CD4-positive, alpha-beta T cell (primary cell): Measurements from ENCODE around the gene LDLRAD4. TPM values are rescaled to one million over a fixed set of nuclear protein-coding genes. Genes with fewer than 3 reads are reported as not detected.
A peak's percentile ranks its signal among the peaks of the same experiment; 100 is the strongest.

Source experiments
- ATAC-seq: fragments of 200-7000 bp; cut with Tn5 transposase; one replicate; pipeline ENCODE4 v1.10.0; 2022; ENCODE audit warnings: mild to moderate bottlenecking; ENCODE audit not compliant: poor library complexity
- CTCF ChIA-PET: fragments of 350-600 bp; sonication (Branson Sonifier 250); formaldehyde crosslinking; loops from one replicate; lab custom pipeline; 2021; ENCODE audit warnings: antibody characterized with exemption, inconsistent platforms; lab: Charles Lee
- POLR2A ChIA-PET: fragments of 350-600 bp; sonication (Branson Sonifier 250); formaldehyde crosslinking; loops from one replicate; lab custom pipeline; 2021; ENCODE audit warnings: antibody characterized with exemption, inconsistent platforms; lab: Charles Lee
- DNase-seq, 14 experiments: peaks; one replicate each; pipeline ENCODE4 v3.0.0-alpha.2; 2013 to 2020; ENCODE audit warnings: mixed read lengths in 2 of 14
- H3K27ac ChIP-seq, 2 donors: one replicate each; pipeline versions ENCODE4 v1.5.1 to v1.7.0; 2013; ENCODE audit warnings: low read length in 2 of 2, low read depth in 1 of 2, mild to moderate bottlenecking in 1 of 2
- H3K27me3 ChIP-seq, 2 experiments: 1 replicate in 1 of 2; 2 replicates in 1 of 2; pipeline versions ENCODE4 v1.6.1 to v1.7.0; 2013; ENCODE audit warnings: low read length in 2 of 2, control low read depth in 1 of 2, mild to moderate bottlenecking in 1 of 2, moderate library complexity in 1 of 2; ENCODE audit not compliant: insufficient read depth in 2 of 2, control insufficient read depth in 1 of 2
- H3K36me3 ChIP-seq: one replicate; pipeline ENCODE4 v1.6.1; 2013; ENCODE audit warnings: low read length, control low read depth; ENCODE audit not compliant: insufficient read depth
- H3K4me1 ChIP-seq: one replicate; pipeline ENCODE4 v1.6.1; 2013; ENCODE audit warnings: low read length, control low read depth; ENCODE audit not compliant: insufficient read depth
- H3K4me3 ChIP-seq: one replicate; pipeline ENCODE4 v1.5.1; 2013; ENCODE audit warnings: mild to moderate bottlenecking, low read length, moderate library complexity
- H3K9me3 ChIP-seq, 2 experiments: 1 replicate in 1 of 2; 2 replicates in 1 of 2; pipeline versions ENCODE4 v1.6.1 to v1.7.0; 2013; ENCODE audit warnings: low read length in 2 of 2, mild to moderate bottlenecking in 2 of 2, control low read depth in 1 of 2, moderate library complexity in 1 of 2; ENCODE audit not compliant: control insufficient read depth in 1 of 2, insufficient read depth in 1 of 2
- H3K27ac Mint-ChIP-seq: one replicate; pipeline ENCODE4 v1.8.0; 2020; ENCODE audit warnings: mixed read lengths
- H3K27me3 Mint-ChIP-seq: one replicate; pipeline ENCODE4 v1.8.0; 2021; ENCODE audit warnings: mixed read lengths
- H3K36me3 Mint-ChIP-seq: one replicate; pipeline ENCODE4 v1.8.0; 2021; ENCODE audit warnings: low read depth, mixed read lengths
- H3K4me1 Mint-ChIP-seq: one replicate; pipeline ENCODE4 v1.8.0; 2021; ENCODE audit warnings: low read depth, mixed read lengths
- H3K4me3 Mint-ChIP-seq: one replicate; pipeline ENCODE4 v1.8.0; 2020; ENCODE audit warnings: mild to moderate bottlenecking, mixed read lengths
- H3K9me3 Mint-ChIP-seq: one replicate; pipeline ENCODE4 v1.8.0; 2020; ENCODE audit warnings: mixed read lengths
- CTCF ChIP-seq: fragments of 200-600 bp; IDR thresholded peaks from one replicate; pipeline ENCODE4 v1.8.0; 2022; ENCODE audit warnings: antibody characterized with exemption, mild to moderate bottlenecking
- intact Hi-C, 2 experiments: fragments of 100-400 bp; cut with DNase I in 1 of 2; cut with micrococcal nuclease in 1 of 2; formaldehyde crosslinking; loops; one replicate each; pipeline versions ENCODE4 v1.15.1 to v1.9.0; 2023 to 2025; cut with DNase I, micrococcal nuclease
- total RNA-seq, 174 experiments: library from RNA in 2 of 174; stranded (reverse) in 2 of 174; gene quantifications; one replicate each; pipeline ENCODE4 v1.2.3 and lab custom pipeline; 2021 to 2026

The LDLRAD4 gene
- total RNA-seq, 2 experiments from 2014 or later: 51.9 to 52.7 TPM

GRCh38 chr18:13520741-13521140, 302.2 kb downstream of the LDLRAD4 start:
- Histone ChIP-seq H3K9me3 (no peaks in the 10 kb centered on the region), H3K4me1 (peaks cover 5% of the 10 kb centered on the region), H3K27ac (no peak overlapping the region), H3K36me3 (peaks cover 25% of the 10 kb centered on the region), H3K4me3 (no peak overlapping the region), H3K27me3 (no peaks in the 10 kb centered on the region)
- intact Hi-C loops: no loop called here
- Mint-ChIP-seq H3K27ac (no peak overlapping the region), H3K27me3 (no peaks in the 10 kb centered on the region), H3K4me1 (peaks cover 46% of the 10 kb centered on the region), H3K4me3 (no peak overlapping the region), H3K36me3 (peaks cover 54% of the 10 kb centered on the region), H3K9me3 (no peaks in the 10 kb centered on the region)
- ATAC-seq: no peak
- ChIA-PET POLR2A (no interaction called here), CTCF (no interaction called here)
- no peak for DNase-seq
- no peak for TF ChIP-seq CTCF

GRCh38 chr18:13521418-13521817, 302.9 kb downstream of the LDLRAD4 start:
- Histone ChIP-seq H3K9me3 (no peaks in the 10 kb centered on the region), H3K4me1 (peaks cover 5% of the 10 kb centered on the region), H3K36me3 (peaks cover 23% of the 10 kb centered on the region), H3K27ac (no peak overlapping the region), H3K4me3 (no peak overlapping the region), H3K27me3 (no peaks in the 10 kb centered on the region)
- Mint-ChIP-seq H3K9me3 (no peaks in the 10 kb centered on the region), H3K4me1 (peaks cover 47% of the 10 kb centered on the region), H3K36me3 (peaks cover 48% of the 10 kb centered on the region), H3K4me3 (no peak overlapping the region), H3K27me3 (no peaks in the 10 kb centered on the region), H3K27ac (peak overlapping the region; percentile 0)
- DNase-seq (no peak), ATAC-seq (no peak)
- ChIA-PET CTCF (no interaction called here), POLR2A (interaction anchor here (0.6 kb wide), 1 partner anchor 143 kb away, joined by 3 read pairs; no protein-coding TSS in a partner anchor)
- TF ChIP-seq CTCF: no peak
- intact Hi-C loops: no loop called here

- POLR2A ChIA-PET: interaction anchor here (1.2 kb wide), 1 partner anchor 79 kb away, joined by 3 read pairs; no protein-coding TSS in a partner anchor
- H3K4me3 Mint-ChIP-seq: no peak overlapping the region
- no peak for ATAC-seq
Observed at GRCh38 chr18:13522256-13522655, 303.7 kb downstream of the LDLRAD4 start.

More at GRCh38 chr18:13522256-13522655, 303.7 kb downstream of the LDLRAD4 start:
- Mint-ChIP-seq H3K27ac (peak overlapping the region; percentile 0), H3K4me1 (peaks cover 54% of the 10 kb centered on the region), H3K27me3 (no peaks in the 10 kb centered on the region), H3K36me3 (peaks cover 45% of the 10 kb centered on the region), H3K9me3 (no peaks in the 10 kb centered on the region)
- intact Hi-C loops: no loop called here
- Histone ChIP-seq H3K9me3 (no peaks in the 10 kb centered on the region), H3K27me3 (no peaks in the 10 kb centered on the region), H3K27ac (no peak overlapping the region), H3K36me3 (peaks cover 26% of the 10 kb centered on the region), H3K4me3 (no peak overlapping the region), H3K4me1 (peaks cover 5% of the 10 kb centered on the region)
- no peak for DNase-seq
- TF ChIP-seq CTCF: no peak
- CTCF ChIA-PET: no interaction called here
